GM06990 (cell line): ENCODE measurements around the gene NOP16.

Experiments
- DNase-seq: peaks from one replicate; pipeline ENCODE4 v3.0.0-alpha.2; 2011; ENCODE audit not compliant: insufficient read length; ENCODE audit errors: extremely low read depth
- H3K27me3 ChIP-seq: replicated peaks from 2 replicates; pipeline ENCODE4 v1.6.0; 2011; ENCODE audit warnings: low read length; ENCODE audit not compliant: control insufficient read depth, insufficient read depth
- H3K36me3 ChIP-seq: 2 replicates; pipeline ENCODE4 v1.5.1; 2011; ENCODE audit warnings: low read length; ENCODE audit not compliant: control insufficient read depth, insufficient read depth
- H3K4me3 ChIP-seq: replicated peaks from 2 replicates; pipeline ENCODE4 v1.5.1; 2011; ENCODE audit warnings: low read depth, mild to moderate bottlenecking, control low read depth, low read length
- TF ChIP-seq, protein P1 (sequence below): IDR thresholded peaks from 2 replicates; pipeline ENCODE4 v1.5.1; 2011; ENCODE audit warnings: low read length, control low read depth, mild to moderate bottlenecking, inconsistent platforms; ENCODE audit not compliant: insufficient read depth, poor library complexity, severe bottlenecking

Gene NOP16

DNA sequence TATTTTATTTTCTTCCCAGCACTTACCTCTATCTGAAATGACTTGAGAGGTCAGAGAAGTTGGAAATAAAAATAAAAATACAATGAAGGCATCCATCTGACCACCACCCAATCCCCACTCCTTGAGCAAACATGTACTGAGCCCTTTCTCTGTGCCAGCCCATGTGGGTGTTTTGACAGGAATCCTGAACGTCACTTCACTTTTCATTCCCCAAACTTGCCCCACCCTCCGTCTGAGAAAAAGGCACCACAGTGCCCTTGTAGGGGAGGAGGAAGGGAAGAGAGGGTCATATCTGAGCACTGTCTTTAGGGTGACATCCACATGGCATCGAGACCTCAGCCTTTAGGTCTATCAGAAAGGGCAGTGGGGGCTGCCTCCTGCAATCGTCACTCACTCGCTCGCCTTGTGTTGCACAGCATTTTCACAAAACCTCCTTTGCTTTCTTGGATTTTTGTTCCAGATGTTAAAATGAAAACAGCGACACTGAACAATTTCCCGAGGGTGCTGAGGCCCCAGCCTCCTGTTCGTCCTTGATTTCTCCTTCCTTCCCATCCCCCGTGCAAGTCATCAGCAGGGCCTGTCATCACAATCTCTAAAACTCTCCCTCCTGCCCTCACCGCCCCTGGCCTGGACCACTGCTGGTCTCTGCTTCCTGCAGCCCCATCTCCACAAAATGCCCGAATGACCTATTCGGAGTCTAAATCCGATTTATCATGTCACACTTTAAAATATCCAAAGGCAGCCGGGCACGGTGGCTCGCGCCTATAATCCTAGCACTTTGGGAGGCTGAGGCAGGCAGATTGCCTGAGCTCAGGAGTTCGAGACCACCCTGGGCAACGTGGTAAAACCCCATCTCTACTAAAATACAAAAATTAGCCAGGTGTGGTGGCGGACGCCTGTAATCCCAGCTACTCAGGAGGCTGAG, 13.1 kb upstream of the NOP16 start:
- DNase-seq: no peak
- H3K4me3 ChIP-seq: no peak overlapping the region
- no peaks in the 10 kb centered on the region for H3K27me3 ChIP-seq
- TF ChIP-seq, protein P1, sequence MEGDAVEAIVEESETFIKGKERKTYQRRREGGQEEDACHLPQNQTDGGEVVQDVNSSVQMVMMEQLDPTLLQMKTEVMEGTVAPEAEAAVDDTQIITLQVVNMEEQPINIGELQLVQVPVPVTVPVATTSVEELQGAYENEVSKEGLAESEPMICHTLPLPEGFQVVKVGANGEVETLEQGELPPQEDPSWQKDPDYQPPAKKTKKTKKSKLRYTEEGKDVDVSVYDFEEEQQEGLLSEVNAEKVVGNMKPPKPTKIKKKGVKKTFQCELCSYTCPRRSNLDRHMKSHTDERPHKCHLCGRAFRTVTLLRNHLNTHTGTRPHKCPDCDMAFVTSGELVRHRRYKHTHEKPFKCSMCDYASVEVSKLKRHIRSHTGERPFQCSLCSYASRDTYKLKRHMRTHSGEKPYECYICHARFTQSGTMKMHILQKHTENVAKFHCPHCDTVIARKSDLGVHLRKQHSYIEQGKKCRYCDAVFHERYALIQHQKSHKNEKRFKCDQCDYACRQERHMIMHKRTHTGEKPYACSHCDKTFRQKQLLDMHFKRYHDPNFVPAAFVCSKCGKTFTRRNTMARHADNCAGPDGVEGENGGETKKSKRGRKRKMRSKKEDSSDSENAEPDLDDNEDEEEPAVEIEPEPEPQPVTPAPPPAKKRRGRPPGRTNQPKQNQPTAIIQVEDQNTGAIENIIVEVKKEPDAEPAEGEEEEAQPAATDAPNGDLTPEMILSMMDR: no peak
- peaks cover 2% of the 10 kb centered on the region; the same call in 1 of the 2 replicates for H3K36me3 ChIP-seq

DNA sequence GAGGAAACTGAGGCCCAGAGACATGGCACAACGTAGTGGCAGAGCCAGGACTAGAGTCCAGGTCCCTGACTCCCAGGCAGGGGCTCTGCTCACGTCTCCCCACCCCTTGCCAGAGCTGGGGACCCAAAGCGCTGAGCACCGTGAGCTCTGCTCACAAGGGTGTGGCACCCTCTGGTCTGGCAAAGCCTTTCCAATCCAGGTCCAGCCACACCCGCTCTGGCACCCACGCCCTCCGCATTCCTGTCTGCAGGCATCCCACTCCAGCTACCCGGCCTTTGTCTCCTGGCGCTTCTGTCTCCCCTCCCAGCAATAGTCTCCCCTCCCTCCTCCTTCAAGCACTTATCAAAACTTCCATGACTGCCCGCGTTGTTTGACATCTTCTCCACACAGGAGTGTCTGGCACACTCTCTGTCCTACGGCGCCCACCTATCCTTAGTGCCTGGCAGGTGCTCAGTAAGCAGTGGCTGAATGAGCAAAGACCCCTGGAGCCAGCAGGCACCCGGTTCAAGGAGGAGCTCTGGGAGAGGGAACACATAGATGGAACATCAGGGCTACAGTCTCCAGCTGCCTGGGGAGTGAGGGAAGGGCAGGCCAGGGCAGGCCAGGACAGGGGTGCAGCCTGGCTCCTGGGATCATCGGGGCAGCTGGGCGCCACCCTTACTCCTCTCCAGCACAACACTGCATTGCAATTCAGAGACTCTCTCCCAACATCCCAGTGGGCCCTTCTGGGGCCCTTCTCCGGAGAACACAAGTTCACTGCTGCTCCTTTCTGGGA, 12.2 kb upstream of the NOP16 start:
- DNase-seq: no peak

DNA sequence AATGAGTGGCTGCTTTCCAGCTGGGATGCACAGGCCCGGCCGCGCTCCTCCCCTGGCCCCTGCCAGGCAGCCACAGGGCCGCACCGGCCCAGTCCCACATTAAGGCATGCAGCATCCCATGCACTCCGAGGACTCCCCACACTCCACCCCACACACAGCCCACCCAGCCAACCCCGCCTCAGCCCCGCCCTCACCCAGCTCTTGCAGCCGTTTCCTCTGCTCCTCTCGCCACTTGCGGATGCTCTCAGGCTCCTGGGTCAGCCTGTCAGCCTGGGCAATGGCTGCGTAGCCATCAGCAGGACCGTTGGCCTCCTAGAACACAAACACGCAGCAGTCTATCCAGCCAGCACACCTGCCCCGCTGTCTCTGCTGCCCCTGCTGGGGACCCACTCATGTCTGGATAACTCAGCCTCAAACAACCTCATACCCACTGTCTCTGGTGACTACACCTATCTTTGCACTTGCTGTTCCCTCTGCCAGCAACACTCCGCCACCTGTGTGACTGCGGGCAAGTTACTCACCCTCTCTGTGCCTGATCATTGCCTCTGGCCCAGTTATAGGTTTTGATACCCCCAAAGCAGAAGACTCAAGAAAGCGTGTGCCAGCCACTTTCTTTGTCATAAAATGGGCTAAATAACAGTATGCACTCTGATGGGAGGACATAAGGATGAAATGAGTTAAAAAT, 9.5 kb upstream of the NOP16 start:
- no peak for DNase-seq
- no peaks in the 10 kb centered on the region for H3K27me3 ChIP-seq
- H3K4me3 ChIP-seq: no peak overlapping the region
- TF ChIP-seq, protein P1: no peak
- peaks cover 4% of the 10 kb centered on the region for H3K36me3 ChIP-seq

More for the DNA sequence above, 12.2 kb upstream of the NOP16 start:
- no peaks in the 10 kb centered on the region; the same call in none of the 2 replicates for H3K36me3 ChIP-seq
- no peaks in the 10 kb centered on the region for H3K27me3 ChIP-seq
- TF ChIP-seq, protein P1: no peak
- H3K4me3 ChIP-seq: no peak overlapping the region

DNA sequence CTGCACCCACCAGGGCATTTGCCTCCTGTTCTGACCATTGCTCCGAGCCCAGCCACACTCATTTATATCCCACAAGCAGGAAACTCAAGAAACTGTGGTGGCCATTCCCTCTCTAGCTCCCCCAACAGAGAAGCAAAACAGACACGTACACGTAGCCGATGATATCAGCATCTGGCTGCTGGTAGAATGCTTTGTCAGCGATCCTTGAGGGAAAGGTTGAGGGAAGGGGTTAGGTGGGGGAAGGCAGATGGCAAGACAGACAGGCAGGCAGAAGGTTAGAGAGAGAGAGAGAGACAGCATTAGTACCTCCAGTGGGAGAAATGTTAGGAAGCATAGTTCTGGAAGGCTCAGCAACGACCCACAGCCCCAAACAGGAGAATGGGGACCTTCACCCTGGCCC, 7.9 kb upstream of the NOP16 start:
- H3K4me3 ChIP-seq: no peak overlapping the region
- peaks cover 7% of the 10 kb centered on the region for H3K36me3 ChIP-seq

More for the DNA sequence above, 7.9 kb upstream of the NOP16 start:
- no peak for DNase-seq
- H3K27me3 ChIP-seq: no peaks in the 10 kb centered on the region
- TF ChIP-seq, protein P1: no peak
